PC-9 (cell line): ENCODE results near the gene EGFL8. TPM values are rescaled to one million over a fixed set of nuclear protein-coding genes. Genes with fewer than 3 reads are reported as not detected.
A peak's percentile ranks its signal among the peaks of the same experiment; 100 is the strongest.

Experiments used
- BruUV-seq: library from RNA; stranded (reverse); fragments of 400-500 nt; replicated peaks from 2 replicates; lab custom pipeline; 2021; lab: Mats Ljungman, UMichigan
- CTCF ChIA-PET: fragments of 300-600 bp; sonication (Branson Sonifier 250); formaldehyde crosslinking; loops from one replicate; lab custom pipeline; 2022; ENCODE audit warnings: antibody characterized with exemption; lab: Charles Lee
- POLR2A ChIA-PET: fragments of 300-600 bp; sonication (Branson Sonifier 250); formaldehyde crosslinking; loops from one replicate; lab custom pipeline; 2022; ENCODE audit warnings: antibody characterized with exemption; ENCODE audit not compliant: unreplicated experiment; lab: Charles Lee
- DNase-seq, 2 experiments: peaks; one replicate each; pipeline versions ENCODE4 v3.0.0 to v3.0.0-alpha.2; 2015 to 2022; ENCODE audit warnings: mixed read lengths in 1 of 2
- H2AFZ ChIP-seq: fragments of 200-600 bp; sonication (generic); 2 replicates; pipeline ENCODE4 v1.8.1; 2017; ENCODE audit warnings: antibody characterized with exemption
- H3F3A ChIP-seq: fragments of 200-600 bp; sonication (generic); 2 replicates; pipeline ENCODE4 v1.8.1; 2017; ENCODE audit warnings: antibody characterized with exemption, mild to moderate bottlenecking, low read depth; ENCODE audit not compliant: insufficient read depth
- H3K27ac ChIP-seq: fragments of 200-600 bp; sonication (generic); 2 replicates; pipeline ENCODE4 v1.6.1; 2016; ENCODE audit warnings: mixed run types
- H3K27me3 ChIP-seq: fragments of 200-600 bp; sonication (generic); 2 replicates; pipeline ENCODE4 v1.6.1; 2016; ENCODE audit warnings: low read depth, mixed run types; ENCODE audit not compliant: insufficient read depth
- H3K36me3 ChIP-seq: fragments of 200-600 bp; sonication (generic); 2 replicates; pipeline ENCODE4 v1.6.1; 2016; ENCODE audit warnings: low read depth, mixed run types
- H3K4me1 ChIP-seq: fragments of 200-600 bp; sonication (generic); replicated peaks from 2 replicates; pipeline ENCODE4 v1.6.1; 2016; ENCODE audit warnings: mixed run types; ENCODE audit not compliant: insufficient read depth
- H3K4me2 ChIP-seq: fragments of 200-600 bp; sonication (generic); 2 replicates; pipeline ENCODE4 v1.6.1; 2017; ENCODE audit warnings: mixed run types
- H3K4me3 ChIP-seq: fragments of 200-600 bp; sonication (generic); 2 replicates; pipeline ENCODE4 v1.6.1; 2016; ENCODE audit warnings: mixed run types
- H3K79me2 ChIP-seq: fragments of 200-600 bp; sonication (generic); 2 replicates; pipeline ENCODE4 v1.6.1; 2017; ENCODE audit warnings: low read depth, mixed run types
- H3K9me2 ChIP-seq: fragments of 200-600 bp; sonication (generic); 2 replicates; pipeline ENCODE4 v1.8.1; 2017; ENCODE audit warnings: mild to moderate bottlenecking; ENCODE audit not compliant: insufficient read depth
- H3K9me3 ChIP-seq: fragments of 200-600 bp; sonication (generic); 2 replicates; pipeline ENCODE4 v1.8.1; 2016; ENCODE audit warnings: low read depth; ENCODE audit not compliant: insufficient read depth
- H4K20me1 ChIP-seq: fragments of 200-600 bp; sonication (generic); 2 replicates; pipeline ENCODE4 v1.8.1; 2017; ENCODE audit not compliant: insufficient read depth
- EZH2 ChIP-seq: fragments of 200-600 bp; sonication (generic); IDR thresholded peaks from 2 replicates; pipeline ENCODE4 v1.8.0; 2017; ENCODE audit warnings: antibody characterized with exemption, low read depth
- intact Hi-C: fragments of 100-400 bp; cut with micrococcal nuclease; formaldehyde crosslinking; loops from one replicate; pipeline ENCODE4 v1.10.0; 2022; ENCODE audit not compliant: unreplicated experiment
- total RNA-seq: library from RNA; stranded (reverse); gene quantifications from 2 replicates; pipeline ENCODE4 v1.2.3, GENCODE V29; 2021
- TF ChIP-seq, protein P1 (sequence below): fragments of 200-600 bp; sonication (generic); conservative IDR thresholded peaks from 2 replicates; pipeline ENCODE4 v1.6.1; 2017; ENCODE audit warnings: mixed run types, antibody characterized with exemption, mild to moderate bottlenecking, moderate library complexity

EGFL8 gene
- total RNA-seq, 1 experiment from 2014 or later: 26.0 TPM

DNA sequence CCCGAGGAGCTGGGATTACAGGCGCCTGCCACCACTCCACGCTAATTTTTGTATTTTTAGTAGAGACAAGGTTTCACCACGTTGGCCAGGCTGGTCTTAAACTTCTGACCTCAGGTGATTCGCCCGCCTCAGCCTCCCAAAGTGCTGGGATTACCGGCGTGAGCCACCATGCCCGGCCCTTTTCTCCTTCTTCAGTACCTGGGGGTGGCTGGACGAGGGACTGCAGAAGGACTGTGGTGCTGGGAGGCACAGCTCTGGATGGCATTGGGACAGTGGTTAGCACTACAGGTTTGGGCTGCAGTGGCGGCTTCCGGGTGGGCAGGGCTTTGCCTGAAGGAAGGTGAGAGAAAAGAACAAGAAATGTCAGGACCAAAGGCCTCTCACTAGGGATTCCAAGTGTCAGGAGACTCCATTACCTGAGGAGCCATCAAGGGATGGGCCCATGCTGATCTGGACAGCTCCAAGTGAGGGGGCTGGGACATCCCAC, 43.8 kb upstream of the EGFL8 start:
- no peak for TF ChIP-seq EZH2
- TF ChIP-seq, protein P1, sequence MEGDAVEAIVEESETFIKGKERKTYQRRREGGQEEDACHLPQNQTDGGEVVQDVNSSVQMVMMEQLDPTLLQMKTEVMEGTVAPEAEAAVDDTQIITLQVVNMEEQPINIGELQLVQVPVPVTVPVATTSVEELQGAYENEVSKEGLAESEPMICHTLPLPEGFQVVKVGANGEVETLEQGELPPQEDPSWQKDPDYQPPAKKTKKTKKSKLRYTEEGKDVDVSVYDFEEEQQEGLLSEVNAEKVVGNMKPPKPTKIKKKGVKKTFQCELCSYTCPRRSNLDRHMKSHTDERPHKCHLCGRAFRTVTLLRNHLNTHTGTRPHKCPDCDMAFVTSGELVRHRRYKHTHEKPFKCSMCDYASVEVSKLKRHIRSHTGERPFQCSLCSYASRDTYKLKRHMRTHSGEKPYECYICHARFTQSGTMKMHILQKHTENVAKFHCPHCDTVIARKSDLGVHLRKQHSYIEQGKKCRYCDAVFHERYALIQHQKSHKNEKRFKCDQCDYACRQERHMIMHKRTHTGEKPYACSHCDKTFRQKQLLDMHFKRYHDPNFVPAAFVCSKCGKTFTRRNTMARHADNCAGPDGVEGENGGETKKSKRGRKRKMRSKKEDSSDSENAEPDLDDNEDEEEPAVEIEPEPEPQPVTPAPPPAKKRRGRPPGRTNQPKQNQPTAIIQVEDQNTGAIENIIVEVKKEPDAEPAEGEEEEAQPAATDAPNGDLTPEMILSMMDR: no peak
- no peaks in the 10 kb centered on the region for H3K9me2 ChIP-seq
- BruUV-seq: no TSS peak
- DNase-seq: no peak
- no peak overlapping the region for H3K4me2 ChIP-seq
- no peak overlapping the region for H3K4me3 ChIP-seq
- intact Hi-C loops: no loop called here
- H4K20me1 ChIP-seq: no peaks in the 10 kb centered on the region; the same call in 1 of the 2 replicates
- no peak overlapping the region for H2AFZ ChIP-seq
- peaks cover 6% of the 10 kb centered on the region; the same call in 1 of the 2 replicates for H3F3A ChIP-seq
- CTCF ChIA-PET: no interaction called here
- no peak overlapping the region for H3K27ac ChIP-seq
- POLR2A ChIA-PET: no interaction called here
- H3K27me3 ChIP-seq: no peaks in the 10 kb centered on the region
- no peaks in the 10 kb centered on the region for H3K4me1 ChIP-seq
- H3K79me2 ChIP-seq: 0 out of 2 replicates have a peak, but pooled peaks cover under 1% of the 10 kb centered on the region
- no peaks in the 10 kb centered on the region for H3K9me3 ChIP-seq
- peaks cover 8% of the 10 kb centered on the region; the same call in 1 of the 2 replicates for H3K36me3 ChIP-seq

DNA sequence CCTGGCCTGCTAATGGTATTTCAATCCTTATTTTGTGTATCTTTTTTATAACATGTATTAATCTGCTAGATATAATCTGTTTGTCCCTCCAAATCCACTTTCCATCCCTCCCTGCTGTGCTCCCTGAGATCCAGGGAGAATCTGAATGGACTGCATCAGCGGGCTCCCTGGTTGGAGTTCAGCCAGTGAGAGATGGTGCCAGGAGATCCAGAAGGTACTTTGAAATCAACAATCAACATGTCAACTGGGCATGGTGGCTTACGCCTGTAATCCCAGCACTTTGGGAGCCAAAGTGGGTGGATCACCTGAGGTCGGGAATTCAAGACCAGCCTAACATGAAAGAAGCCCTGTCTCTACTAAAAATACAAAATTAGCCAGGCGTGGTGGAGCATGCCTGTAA, 40.7 kb upstream of the EGFL8 start:
- no peak overlapping the region for H3K4me2 ChIP-seq
- H3K36me3 ChIP-seq: peaks cover 7% of the 10 kb centered on the region; the same call in 1 of the 2 replicates
- no peak for DNase-seq
- H3K9me3 ChIP-seq: no peaks in the 10 kb centered on the region
- H3K27ac ChIP-seq: no peak overlapping the region
- no TSS peak for BruUV-seq
- intact Hi-C loops: no loop called here
- peaks cover 13% of the 10 kb centered on the region for H3K4me1 ChIP-seq
- H3K79me2 ChIP-seq: peaks cover 27% of the 10 kb centered on the region
- no peak overlapping the region for H2AFZ ChIP-seq
- POLR2A ChIA-PET: no interaction called here
- H3K4me3 ChIP-seq: no peak overlapping the region
- H4K20me1 ChIP-seq: no peaks in the 10 kb centered on the region
- CTCF ChIA-PET: no interaction called here
- no peaks in the 10 kb centered on the region for H3K27me3 ChIP-seq
- TF ChIP-seq EZH2: no peak
- TF ChIP-seq, protein P1: no peak
- H3F3A ChIP-seq: peaks cover 6% of the 10 kb centered on the region; the same call in 1 of the 2 replicates
- no peaks in the 10 kb centered on the region for H3K9me2 ChIP-seq

DNA sequence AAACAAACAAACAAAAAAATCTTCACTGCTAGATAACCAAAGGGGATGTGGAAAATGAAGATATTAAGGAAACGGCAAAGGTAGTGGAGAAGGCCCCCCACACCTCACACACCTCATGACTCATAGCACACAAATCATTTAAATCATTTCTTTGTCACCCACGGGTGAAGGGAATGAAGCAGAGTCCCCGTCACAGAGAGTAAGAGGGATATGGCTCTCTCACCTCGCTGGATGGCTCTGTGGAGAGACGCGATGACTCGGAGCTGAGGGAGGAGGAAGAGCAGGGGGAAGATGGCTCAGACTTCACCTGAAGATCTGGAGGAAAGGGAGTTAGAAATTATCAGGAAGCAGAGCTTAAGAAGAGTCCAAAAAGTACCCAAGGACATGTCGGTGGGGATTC, 37.5 kb upstream of the EGFL8 start:
- no peak overlapping the region for H2AFZ ChIP-seq

More for the DNA sequence above, 37.5 kb upstream of the EGFL8 start:
- ChIA-PET CTCF (no interaction called here), POLR2A (no interaction called here)
- Histone ChIP-seq H3K36me3 (peaks cover 7% of the 10 kb centered on the region; the same call in 1 of the 2 replicates), H3K9me3 (no peaks in the 10 kb centered on the region), H3F3A (peaks cover 17% of the 10 kb centered on the region), H3K4me2 (peak overlapping the region; percentile 88), H3K27me3 (no peaks in the 10 kb centered on the region), H3K79me2 (peaks cover 43% of the 10 kb centered on the region), H3K27ac (no peak overlapping the region), H4K20me1 (no peaks in the 10 kb centered on the region), H3K4me1 (peaks cover 21% of the 10 kb centered on the region), H3K4me3 (peak overlapping the region; percentile 97), H3K9me2 (no peaks in the 10 kb centered on the region)
- TF ChIP-seq, protein P1: no peak
- no peak for TF ChIP-seq EZH2
- BruUV-seq: no TSS peak
- intact Hi-C loops: no loop called here
- DNase-seq: no peak
